Embryonic facial prominence (tissue), 1 donor: Measurements from ENCODE around the gene NPM3.

Experiments
- DNase-seq: peaks from one replicate; pipeline ENCODE4 v3.0.0-alpha.2; 2016; ENCODE audit errors: extremely low spot score

NPM3 gene

DNA sequence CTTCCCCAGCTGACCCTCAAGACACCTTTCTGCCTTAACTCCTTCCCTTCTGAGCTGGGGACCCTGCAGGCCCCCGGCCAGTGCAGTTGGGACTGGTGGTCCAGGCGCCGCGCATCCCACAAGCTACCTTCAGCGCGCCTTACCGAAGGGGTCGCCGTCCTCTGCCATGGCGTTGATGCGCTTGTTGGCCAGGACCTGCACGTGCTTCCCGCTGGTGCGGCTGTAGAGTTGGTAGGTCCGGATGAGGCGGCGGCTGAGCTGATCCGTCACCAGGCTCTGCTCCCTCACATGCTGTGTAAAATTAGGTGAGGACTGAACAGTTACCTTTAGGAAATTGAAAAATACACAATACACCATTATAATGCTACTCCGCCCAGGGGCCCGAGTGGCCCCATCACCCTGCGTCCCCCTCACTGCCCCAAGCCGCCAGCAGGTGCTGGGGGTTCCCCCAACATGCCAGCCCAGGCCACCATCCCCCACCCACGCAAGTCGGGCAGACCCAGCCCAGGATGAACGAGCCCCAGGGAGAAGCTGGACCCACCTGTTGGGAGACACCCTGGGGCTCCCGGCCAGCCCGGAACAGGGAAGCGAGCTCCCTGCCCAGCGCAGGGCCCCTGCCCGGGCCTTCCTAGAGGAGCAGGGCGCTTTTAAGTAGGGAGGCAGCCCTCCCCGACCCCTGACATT is 8.5 kb downstream of the NPM3 start:
- no peak for DNase-seq

DNA sequence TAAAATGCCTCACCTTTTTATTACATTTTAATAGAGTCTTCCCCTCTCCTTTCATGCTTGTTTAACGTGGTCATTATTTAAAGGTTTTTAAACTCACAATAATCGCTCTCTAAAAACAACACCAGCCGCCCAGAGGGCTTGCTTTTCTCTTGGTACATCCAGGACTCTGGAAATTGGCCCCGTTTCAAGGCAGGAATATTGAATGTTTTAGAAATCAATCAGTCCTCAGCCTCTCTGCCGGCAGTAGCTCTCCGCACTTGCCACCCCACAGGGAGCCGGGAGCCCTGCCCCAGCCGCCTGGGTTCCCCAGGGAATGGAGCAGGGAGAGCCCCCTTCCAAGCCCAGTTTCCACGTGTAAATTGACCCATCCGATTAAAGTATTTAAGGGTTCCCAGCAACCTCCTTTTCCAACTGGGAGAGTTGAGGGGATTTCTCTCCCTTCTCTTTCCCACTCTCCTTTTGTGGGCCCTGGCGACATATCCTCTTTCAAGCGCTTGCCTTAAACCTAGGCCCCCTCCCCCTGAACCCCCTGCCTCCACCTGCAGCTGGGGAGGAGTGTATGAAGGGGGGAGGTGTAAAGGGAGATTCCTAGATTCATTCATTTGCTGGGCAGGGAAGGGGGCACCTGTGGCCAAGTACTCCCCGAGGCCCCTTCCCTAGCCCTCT is 9.2 kb downstream of the NPM3 start:
- DNase-seq: no peak

DNA sequence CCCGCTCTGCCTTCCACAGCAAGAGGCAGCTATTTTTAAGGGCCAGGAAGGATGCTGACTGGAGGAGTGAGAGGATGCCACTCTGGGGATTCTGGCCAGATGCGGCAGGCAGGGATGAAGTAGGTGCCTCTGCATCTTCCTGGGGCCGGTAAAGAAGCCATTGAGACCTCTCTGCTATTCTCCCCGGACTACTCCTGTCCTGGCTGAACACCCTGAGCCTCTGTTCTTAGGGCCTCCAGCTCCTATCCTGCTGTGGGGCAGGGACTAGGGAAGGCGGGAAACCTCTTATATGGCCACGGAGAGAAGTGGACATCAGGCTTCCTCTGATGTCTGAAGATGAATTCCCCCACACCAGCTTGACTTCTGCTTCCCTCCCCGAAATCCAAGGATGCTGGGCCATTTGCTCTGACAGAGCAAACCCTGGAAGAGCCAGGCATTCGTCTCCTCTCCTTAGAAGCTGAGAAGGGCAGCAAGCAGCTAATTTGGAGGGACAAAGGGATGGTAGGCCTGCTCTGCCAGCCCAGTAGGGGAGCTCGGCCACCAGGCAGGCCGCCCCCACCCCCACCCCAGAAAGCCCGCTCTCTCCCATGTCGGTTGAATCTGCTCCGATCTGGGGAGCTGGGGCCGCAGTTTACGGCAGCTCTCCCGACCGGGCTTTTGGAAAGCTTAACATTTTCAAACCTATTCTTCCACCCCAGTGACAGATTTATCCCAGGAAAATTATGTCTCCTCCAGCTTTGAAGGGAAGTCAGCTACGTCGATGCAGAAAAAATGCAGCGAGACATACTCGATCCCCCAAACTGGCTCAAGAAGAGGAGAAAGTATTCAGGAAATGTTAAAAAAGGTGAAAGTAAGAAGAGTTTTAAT is 10.1 kb downstream of the NPM3 start:
- no peak for DNase-seq

DNA sequence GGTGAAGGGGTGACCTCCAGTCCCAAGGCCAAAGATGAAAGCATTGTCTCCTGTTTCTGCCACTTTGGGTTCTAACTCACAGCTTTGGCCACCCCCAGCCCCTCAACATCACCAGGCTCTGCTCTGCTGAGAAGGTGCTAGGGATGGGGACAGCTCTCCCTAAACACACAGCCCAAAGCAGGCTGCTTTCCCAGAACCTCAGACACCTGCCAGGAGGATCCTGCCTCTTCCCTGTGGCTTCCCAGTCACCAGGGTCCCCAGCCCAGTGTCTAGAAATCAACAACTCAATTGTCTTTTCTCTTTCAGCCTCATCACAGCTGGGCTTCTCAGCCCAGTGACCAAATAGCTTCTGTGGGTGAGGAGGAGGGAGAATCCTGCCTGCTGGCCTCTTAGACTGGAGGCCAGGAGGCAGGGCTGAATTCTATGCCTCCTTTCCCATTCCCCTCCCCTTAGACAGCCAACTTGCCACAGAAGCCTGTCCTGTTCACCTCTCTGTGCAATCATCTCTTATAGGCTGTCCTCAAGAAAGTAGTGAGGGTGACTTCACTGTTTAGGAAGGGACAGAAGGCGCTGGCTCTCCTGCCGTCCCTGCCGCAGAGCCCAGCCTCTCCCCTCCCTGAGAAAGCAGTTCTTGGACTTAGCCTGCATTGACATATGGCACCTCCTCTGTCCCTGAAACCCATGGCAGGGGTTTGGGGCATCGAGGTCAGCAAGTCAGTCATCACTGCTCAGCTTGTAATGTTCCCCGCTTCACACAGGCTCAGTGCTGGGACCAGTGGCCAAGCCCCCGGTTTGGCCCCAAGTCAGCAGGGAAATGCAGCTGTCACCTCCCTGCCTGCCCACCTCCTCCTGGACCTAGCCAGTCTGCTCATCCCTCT is 11.0 kb downstream of the NPM3 start:
- no peak for DNase-seq

DNA sequence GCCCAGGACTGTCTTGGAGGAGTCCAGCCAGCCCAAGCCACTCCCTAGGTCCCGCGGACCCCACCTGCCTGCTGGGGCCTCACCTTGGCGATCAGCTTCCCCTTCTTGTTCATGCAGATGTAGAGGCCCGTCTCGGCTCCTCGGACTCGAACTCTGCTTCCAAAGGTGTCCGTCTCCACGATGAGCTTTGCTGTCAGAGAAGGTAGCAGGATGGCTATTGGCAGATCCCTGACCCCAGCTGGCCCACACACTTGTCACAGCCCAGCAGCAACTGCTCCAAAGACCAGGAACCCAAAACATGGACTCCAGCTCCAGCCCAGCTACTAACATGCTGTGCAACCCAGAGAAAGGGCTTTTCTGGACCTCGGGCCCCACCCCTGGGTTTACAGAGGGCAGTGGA is 11.9 kb downstream of the NPM3 start:
- no peak for DNase-seq

DNA sequence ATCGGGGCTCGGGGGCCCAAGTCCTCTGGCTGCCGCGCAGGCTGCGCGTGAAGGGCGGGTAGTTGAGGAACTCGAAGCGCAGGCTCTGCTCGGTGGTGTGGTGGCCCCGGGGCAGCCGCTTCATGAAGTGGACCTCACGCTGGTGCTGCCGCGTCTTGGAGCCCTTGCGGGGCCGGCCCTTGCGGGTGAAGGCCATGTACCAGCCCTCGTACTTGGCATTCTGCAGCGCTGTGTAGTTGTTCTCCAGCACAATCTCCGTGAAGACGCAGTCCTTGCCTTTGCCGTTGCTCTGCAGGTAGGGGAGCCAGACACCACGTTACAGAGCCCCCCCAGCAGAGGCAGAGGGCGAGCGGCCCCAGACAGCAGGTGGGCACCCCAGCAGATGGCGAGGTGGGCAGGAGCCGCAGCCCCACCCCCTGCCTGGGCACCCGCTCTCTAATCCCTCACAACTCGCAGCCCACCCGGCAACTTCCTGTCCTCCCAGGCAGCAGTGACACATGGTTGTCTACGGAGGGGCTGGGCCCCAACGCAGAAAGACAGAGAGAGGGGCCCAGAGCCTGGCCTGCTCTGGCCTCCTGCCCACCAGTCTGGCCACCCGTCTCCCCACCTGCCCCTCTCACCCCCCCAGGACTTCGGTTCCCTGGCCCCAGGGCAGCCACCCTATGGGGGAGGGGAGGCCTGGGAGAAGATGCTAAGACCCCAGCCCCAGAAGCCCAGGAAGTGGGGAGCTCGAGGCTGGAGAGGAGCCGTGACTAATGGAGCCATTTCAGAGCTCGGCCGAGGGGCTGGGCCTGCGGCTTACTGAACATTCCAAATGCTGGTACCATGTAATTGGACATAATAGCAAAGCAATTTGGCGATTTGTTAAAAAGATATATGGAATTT is 12.7 kb downstream of the NPM3 start:
- no peak for DNase-seq

DNA sequence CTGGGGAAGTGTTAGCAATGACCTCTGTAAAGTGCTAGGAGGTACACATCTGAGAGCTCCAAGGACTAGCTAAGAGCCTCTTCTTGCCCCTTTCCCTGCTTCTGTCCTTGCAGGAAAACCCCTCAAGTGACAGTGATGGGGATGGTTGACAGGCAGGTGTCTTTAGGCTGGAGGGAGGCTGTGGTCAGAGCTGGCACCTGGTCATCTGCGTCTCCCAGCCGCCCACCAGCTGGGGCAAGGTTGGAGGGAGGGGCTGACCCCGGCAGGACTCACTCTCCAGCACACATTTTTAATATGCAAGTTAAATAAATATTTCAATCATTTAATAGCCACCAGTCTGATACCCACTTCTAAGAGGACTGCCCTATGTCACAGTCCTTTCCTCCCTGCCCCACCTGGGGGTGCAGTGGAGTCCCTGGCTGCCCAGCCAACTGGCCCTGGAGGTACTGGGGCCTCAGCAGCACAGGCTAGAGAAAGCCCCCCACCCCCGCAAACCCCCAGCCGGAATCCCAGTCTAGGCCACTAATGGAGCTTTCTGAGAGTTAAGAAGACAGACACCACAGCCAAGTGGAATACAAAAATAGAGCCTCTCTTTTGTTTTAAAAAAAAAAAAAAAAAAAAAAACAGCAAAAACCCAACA is 13.6 kb downstream of the NPM3 start:
- DNase-seq: no peak

DNA sequence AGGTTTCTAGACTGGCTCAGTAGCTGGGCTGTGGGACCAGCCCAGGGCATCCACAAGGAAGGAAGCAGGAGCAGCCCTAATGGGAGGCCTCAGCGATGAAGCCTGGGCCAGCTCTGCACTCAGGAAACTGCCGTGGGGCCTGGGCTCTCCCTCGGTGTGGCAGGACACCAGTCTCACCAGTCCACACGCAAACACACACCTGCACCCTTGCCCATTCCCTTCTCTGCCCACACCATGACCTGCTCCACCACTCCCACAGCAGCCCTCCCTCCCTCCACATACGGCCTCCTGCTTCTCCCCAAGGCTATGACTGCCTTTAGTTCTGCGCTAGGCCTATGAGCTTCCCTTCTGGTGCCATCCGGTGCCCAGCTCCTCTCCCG is 14.5 kb downstream of the NPM3 start:
- DNase-seq: no peak

DNA sequence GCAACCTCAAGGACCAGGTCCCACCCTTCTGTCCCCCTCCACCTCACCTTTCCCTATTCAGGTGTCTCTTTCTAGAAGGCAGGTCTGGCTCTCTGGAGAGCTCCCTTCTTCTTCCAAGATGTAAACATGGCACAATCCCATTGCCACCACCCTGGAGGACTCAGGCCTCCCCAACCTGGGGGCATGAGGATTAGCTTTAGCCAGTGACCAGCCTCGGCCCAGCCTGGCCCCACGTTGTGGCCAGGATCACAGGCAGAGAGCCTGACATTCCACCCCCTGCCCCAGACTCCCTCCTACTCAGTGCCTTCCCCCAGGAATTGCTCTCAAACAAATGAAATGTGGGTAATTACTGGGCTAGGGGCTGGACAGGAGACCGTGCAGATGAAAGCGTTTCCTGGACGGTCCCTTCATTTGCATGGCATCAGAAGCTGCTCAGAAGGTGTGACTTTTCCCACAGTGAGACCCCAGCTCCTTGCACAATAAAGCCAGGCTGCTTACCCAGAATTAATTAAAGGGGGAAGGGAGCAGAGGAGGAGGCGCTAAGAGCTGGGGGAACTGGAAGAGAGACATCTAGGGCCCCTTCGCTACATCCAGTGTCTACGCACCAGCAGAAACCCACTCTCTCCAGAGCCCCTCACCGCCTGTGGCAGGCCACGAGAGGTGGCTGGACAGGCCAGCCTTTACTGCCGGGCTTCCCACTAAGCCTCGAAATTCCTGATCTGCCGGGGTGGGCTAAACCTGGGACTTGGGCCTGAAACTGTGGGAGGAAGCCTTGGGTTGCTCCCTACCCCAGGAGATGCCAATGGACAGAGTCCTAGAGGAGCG is 15.1 kb downstream of the NPM3 start:
- no peak for DNase-seq

DNA sequence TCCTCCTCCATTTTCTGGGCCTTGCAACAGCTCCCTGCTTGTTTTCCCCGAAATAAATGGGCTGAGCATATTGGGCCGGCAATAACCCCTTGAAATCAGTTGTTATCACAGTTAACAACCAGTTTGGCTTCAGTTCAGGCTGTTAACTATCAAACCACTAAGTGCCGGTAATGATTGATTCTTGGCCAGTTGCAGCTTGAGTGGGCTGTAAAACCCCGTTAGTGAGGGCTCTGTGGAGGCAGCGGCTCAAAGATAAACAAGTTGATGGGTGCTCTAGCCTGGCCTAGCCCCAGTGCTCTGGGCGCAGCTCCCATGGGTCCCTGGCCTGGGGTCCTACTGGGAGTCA is 15.7 kb downstream of the NPM3 start:
- no peak for DNase-seq

DNA sequence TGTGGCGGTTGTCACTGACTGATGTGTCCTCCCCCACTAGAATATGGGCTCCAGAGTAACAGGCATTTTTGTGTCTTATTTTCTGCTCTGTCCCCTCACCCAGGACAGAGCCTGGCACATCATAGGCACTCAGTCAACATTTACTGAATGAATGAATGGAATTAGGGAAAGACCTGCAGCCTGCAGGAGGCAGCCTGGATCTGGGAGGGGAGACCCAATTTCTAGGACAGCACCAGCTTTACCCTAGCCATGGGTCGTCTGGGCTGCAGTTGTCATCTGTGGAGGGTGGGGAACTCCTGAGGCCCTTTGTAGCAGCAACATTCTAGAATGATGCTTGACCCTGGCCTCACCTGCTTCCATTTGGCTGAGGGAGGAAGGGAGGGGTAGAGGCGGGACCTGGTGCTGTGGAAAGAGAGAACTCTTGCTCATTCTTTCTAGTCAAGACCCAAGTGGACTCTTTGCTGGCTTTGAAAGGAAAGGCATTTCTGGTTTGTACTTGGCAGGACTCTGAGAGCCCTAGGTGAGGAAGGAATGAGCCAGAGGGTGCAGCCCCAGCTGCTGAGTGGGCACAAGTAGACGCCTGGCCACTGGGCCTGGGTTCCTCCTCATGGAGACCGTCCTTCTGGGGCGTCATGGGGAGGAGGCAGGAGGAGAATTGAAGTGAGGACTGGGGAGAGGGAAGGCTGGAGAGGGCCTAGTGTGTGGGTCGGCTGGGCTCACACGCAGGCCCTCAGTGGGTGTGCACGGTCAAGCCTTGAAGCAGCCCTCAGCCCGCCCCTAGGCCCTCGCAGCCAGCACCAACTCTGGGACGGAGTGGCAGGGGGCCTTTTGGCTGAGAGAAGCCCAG is 16.3 kb downstream of the NPM3 start:
- DNase-seq: no peak

DNA sequence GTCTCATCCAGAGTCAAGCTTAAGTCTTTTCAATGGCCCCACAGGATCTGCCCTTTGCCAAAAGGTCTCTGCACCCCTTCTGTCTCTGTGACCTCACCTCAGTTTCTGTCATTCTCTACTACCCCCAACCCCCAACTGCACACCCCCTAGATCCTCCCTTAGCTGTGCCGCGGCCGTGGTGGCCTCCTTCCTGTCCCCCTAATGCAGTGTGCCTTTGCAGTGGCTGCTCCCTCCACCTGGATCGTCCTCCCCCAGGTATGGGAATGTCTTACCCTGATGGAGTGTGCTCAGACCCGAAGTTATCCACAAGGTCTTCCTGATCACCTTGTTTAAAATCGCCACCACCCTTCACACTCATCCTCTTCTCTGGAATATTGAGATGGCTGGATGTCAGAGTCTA is 16.9 kb downstream of the NPM3 start:
- no peak for DNase-seq

DNA sequence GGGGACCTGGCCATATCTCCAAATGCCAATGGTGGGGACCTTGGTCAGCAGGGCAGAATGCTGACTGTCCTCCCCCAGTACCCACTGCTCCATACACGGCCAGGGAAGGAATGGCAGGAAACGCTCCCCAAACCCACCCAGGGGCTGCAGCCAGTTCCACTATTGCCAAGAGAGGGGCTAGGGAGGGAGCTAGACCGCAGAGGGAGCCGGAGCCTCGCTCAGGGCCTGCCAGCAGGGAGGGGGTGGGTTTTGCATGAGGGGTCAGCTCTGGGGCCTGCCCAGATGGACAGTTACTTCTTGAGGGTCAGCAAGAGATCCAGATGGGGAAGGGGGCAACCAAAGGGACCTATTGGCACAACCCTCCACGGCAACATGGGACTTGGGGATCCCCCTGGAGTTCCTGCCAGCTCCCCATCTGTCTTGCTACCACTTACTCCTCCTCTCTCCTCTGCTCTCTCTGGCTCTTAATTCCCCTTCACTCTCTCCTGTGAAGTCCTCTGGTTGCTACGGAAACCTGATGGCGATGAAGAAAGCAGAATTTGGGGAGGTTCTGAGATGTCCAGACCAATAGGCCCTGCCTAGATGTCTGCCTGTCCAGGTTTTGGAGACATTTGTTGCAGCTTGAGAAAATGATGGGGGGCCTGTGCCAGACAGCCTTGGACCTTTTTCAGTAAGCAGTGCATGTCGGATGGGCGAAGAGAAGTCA is 20.0 kb downstream of the NPM3 start:
- DNase-seq: no peak

DNA sequence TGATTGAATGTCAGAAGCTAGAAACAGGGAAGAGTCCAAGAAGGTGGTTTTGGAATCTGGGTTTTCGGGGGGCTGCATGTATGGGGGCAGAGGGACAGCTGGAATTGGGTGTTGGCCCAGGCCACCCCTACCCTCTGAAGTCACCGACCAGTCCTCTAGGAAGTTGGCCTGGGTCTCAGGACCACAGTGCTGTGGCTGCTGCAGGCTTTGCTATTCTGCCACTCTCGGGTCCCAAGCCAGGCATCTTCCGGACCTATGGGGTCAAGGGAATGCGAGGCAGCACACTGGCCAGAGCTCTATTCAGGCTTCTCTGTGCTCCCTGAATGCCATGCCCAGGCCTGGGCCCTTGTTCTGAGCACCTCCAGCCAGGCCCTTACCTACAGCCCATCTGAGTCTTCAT is 20.5 kb downstream of the NPM3 start:
- no peak for DNase-seq

DNA sequence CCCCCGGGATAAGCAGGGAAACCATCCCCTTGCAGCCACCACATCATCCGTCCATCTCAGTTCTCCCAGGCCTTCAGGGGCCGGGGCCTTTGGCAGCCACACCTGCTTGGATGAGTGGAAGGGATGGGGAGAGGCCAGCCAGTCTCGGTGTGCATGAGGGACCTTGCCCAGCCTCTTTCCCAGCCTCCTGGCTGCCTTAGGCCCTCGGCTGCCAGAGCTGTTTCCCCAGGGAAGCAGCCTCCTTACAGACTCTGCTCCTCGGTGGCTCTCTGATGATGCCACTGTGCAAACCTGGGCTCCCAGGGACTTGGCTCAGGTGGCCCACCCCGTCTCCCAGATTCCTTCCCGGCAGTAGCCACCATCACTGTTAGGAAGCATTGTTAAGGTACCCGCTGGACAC is 22.0 kb downstream of the NPM3 start:
- no peak for DNase-seq

DNA sequence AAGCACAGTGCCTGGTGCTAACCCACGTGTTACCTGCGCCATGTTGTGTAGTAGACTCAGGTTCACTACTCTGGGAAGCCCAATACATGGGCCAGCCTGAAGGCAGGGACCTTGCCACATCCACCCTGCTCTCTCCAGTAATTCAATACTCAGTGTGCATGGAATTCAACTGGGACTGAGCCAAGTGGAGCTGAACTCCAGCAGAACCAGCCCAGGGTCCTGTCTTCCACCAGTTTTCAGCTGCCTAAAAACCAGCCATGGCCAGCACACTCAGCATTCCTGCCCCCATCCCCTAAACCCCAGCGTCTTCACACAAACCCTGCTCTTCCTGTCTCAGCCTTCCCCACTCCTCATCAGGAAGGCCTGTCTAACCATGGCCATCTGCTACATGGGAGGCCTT is 22.7 kb downstream of the NPM3 start:
- DNase-seq: no peak

DNA sequence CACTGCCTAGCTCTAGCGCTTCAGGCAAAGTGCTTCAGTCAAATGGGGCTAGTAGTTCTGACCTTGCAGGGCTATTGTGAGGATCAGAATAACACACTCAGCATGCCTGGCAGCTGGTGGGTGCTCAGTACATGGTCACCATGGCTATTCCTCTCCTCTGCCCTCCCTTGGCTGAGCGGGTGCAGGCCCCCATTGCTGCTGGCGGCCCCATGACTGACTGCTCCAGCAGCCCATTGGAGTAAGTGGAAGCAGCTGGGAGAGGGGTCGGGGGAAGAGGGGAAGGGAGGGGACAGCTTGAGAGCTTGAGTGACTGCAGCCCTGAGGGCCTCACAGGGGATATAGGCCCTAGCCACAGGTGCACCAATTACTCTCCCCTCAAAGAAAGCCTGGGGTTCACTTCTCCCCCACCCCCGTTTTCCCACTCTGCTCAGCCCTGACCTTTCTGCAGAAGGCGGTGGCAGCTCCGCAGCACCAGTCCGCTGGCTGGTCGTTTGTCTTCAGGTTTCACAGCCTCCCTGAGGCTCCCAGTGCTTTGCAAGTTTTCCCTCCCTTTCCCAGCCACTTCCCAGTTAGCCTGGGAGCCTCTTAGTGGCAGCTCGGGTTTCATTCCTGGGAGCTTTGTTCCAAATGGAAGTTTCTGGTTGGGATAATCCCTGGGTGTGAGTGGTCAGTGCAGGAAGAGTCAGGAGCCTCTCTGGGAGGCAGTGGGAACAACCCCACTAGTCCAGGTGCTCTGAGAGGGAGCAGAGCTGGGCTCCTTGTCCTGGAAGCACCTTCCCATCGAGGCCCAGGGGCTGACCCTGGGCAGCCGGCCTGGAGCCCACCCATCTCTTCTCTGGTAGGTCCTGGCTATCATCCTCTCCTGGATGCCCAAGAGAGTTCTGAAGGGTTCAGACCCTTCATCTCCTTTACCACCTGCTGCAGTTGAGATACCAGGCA is 23.7 kb downstream of the NPM3 start:
- no peak for DNase-seq
